Prostate gland (tissue), 2 donors: ENCODE data around the gene DCT. TPM values are rescaled to one million over a fixed set of nuclear protein-coding genes. Genes with fewer than 3 reads are reported as not detected.
"Not testable (repeated sequence)": the region's sequence is repeated elsewhere in the genome, so short reads cannot be mapped to it uniquely, and the experiment has no call there.

Source experiments
- DNase-seq: peaks from one replicate; pipeline ENCODE4 v3.0.0-alpha.2; 2019; ENCODE audit warnings: low spot score
- H3K27ac ChIP-seq, 2 donors: fragments of 200-600 bp; sonication (generic); 2 replicates each; pipeline ENCODE4 v1.5.1; 2017 to 2019
- H3K27me3 ChIP-seq: fragments of 200-600 bp; sonication (generic); replicated peaks from 2 replicates; pipeline ENCODE4 v1.5.1; 2019; ENCODE audit not compliant: insufficient read depth
- H3K36me3 ChIP-seq, 2 donors: fragments of 200-600 bp; sonication (generic); 1 replicate in 1 of 2; 2 replicates in 1 of 2; pipeline versions ENCODE4 v1.5.1 to v1.8.1; 2017 to 2019
- H3K4me1 ChIP-seq: fragments of 200-600 bp; sonication (generic); replicated peaks from 2 replicates; pipeline ENCODE4 v1.5.1; 2019
- H3K4me3 ChIP-seq, 2 donors: fragments of 200-600 bp; sonication (generic); 2 replicates each; pipeline ENCODE4 v1.5.1; 2017 to 2019
- H3K9me3 ChIP-seq: fragments of 200-600 bp; sonication (generic); 2 replicates; pipeline ENCODE4 v1.5.1; 2017
- CTCF ChIP-seq, 4 experiments: fragments of 200-600 bp in 2 of 4; fragments of 450-650 bp in 2 of 4; sonication (generic) in 2 of 4; IDR thresholded peaks; 1 replicate in 3 of 4; 2 replicates in 1 of 4; pipeline ENCODE4 v1.5.1; 2016 to 2019; ENCODE audit warnings: antibody characterized with exemption in 4 of 4, mild to moderate bottlenecking in 2 of 4, moderate library complexity in 2 of 4
- POLR2A ChIP-seq: fragments of 450-650 bp; IDR thresholded peaks from one replicate; pipeline ENCODE4 v1.6.1; 2016; ENCODE audit warnings: antibody characterized with exemption, mild to moderate bottlenecking
- POLR2AphosphoS5 ChIP-seq: sonication (generic); formaldehyde crosslinking; IDR thresholded peaks from one replicate; pipeline ENCODE4 v1.6.1; 2017; ENCODE audit warnings: antibody characterized with exemption
- WGBS: methylation state at CpG from one replicate; pipeline ENCODE4 v1.1.5; 2018; 5-methylcytosine and 5-hydroxymethylcytosine counted together
- intact Hi-C: fragments of 100-400 bp; cut with DNase I; formaldehyde crosslinking; loops from one replicate; pipeline ENCODE4 v1.14.2; 2022
- total RNA-seq, 2 donors: library from RNA; depleted of rRNA; stranded (reverse); fragments of >200 nt; gene quantifications; one replicate each; pipeline ENCODE4 v1.1.0, GENCODE V29; 2016

The DCT gene
- 1 to 10 TPM in 1 of 2 donors, under 1 TPM in 1; 0.55 to 3.4 TPM for total RNA-seq

GRCh38 chr13:94479616-94480015 lies at the start of gene DCT:
DCT (minus strand) TSS chr13:94479682; CDS start chr13:94479255, 427 bp downstream.
- no peaks in the 10 kb centered on the region for H3K36me3 ChIP-seq
- intact Hi-C loops: no loop called here
- TF ChIP-seq CTCF (IDR thresholded peaks at IDR 0.05): no peak
- no peak for TF ChIP-seq POLR2A
- no peak for TF ChIP-seq POLR2AphosphoS5
- no peak for DNase-seq
- 30% methylated on average over 3 of the region's 3 CpGs for WGBS
- no peak within 1 kb of the TSS for H3K27ac ChIP-seq
- H3K9me3 ChIP-seq: no peaks in the 10 kb centered on the region
- no peaks in the 10 kb centered on the region for H3K4me1 ChIP-seq
- H3K27me3 ChIP-seq: no peaks in the 10 kb centered on the region
- H3K4me3 ChIP-seq: no peak within 1 kb of the TSS

GRCh38 chr13:94526956-94527355 lies 47.5 kb upstream of the DCT start:
- H3K36me3 ChIP-seq, H3K27me3 ChIP-seq, H3K9me3 ChIP-seq, DNase-seq, H3K4me1 ChIP-seq, intact Hi-C loops, H3K4me3 ChIP-seq, H3K27ac ChIP-seq: not testable (repeated sequence)
- 74% methylated on average over 7 of the region's 7 CpGs for WGBS

GRCh38 chr13:94525781-94526180 lies 46.3 kb upstream of the DCT start:
- Histone ChIP-seq H3K4me3 (no peak overlapping the region), H3K9me3 (no peaks in the 10 kb centered on the region), H3K27ac (no peak overlapping the region), H3K36me3 (no peaks in the 10 kb centered on the region), H3K4me1 (no peaks in the 10 kb centered on the region), H3K27me3 (no peaks in the 10 kb centered on the region)
- intact Hi-C loops: no loop called here
- TF ChIP-seq CTCF (IDR thresholded peaks at IDR 0.05): no peak
- TF ChIP-seq POLR2A: no peak
- no peak for TF ChIP-seq POLR2AphosphoS5
- 96% methylated on average over 2 of the region's 2 CpGs for WGBS
- DNase-seq: no peak

GRCh38 chr13:94524407-94524806 lies 44.9 kb upstream of the DCT start:
- WGBS: 93% methylated on average over 7 of the region's 7 CpGs
- Histone ChIP-seq H3K36me3 (no peaks in the 10 kb centered on the region), H3K27ac (no peak overlapping the region), H3K4me3 (no peak overlapping the region), H3K27me3 (no peaks in the 10 kb centered on the region), H3K4me1 (no peaks in the 10 kb centered on the region), H3K9me3 (no peaks in the 10 kb centered on the region)
- intact Hi-C loops: no loop called here
- DNase-seq: no peak
- TF ChIP-seq CTCF (IDR thresholded peaks at IDR 0.05) (no peak), POLR2A (no peak), POLR2AphosphoS5 (no peak)

GRCh38 chr13:94520001-94520400 lies 40.5 kb upstream of the DCT start:
- no peaks in the 10 kb centered on the region for H3K4me1 ChIP-seq
- no peak overlapping the region for H3K4me3 ChIP-seq
- no peak for DNase-seq
- H3K27ac ChIP-seq: no peak overlapping the region
- H3K36me3 ChIP-seq: no peaks in the 10 kb centered on the region
- intact Hi-C loops: no loop called here
- TF ChIP-seq POLR2AphosphoS5: no peak
- TF ChIP-seq CTCF (IDR thresholded peaks at IDR 0.05): no peak
- no peak for TF ChIP-seq POLR2A
- H3K27me3 ChIP-seq: no peaks in the 10 kb centered on the region
- no peaks in the 10 kb centered on the region for H3K9me3 ChIP-seq
